Hair follicular keratinocyte (primary cell): ENCODE measurements around the gene ATP5F1E. TPM values are rescaled to one million over a fixed set of nuclear protein-coding genes. Genes with fewer than 3 reads are reported as not detected.

Source experiments
- total RNA-seq: library from RNA; depleted of rRNA; stranded (reverse); fragments of >200 nt; gene quantifications from 2 replicates; pipeline ENCODE4 v1.2.3, GENCODE V29; 2015

The ATP5F1E gene
- total RNA-seq: 35.5 and 38.2 TPM in 2 replicates

DNA sequence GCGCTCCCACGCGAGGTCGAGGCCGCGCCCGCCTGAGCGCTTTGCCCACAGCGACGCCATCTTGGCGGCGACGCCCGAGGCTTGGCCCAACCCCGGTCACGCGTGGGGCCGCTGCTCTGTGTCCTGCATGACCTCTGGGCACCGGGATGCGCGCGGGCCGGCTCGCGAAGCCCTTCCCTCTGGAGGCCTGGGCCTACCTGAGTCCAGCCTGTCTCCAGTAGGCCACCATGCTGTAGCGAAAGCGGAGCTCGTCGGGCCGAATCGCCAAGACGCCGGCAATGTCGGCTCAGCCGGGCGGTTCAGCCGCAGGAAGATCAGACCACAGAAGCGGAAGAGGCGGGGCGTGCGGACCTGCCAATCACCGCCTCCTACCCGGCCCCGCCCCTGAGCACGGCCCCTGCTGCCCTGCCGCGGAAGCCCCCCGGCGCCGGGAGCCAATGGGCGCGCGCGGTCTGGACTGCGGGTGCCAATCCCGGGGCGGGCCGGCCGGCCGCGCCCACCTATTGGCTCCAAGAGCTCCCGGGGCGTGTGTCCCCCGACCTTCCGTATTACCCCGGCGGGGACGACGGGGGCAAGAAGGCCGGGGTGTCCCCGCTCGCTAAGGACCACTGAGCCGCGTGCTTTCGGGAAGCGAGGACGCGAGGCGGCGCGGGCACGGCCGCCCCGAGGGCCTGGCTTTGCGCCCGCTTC, at the start of gene ATP5F1E:
Gene ATP5F1E (minus strand): TSS at position 313 of the 690 bp plus-strand sequence. CDS start 84 bp downstream, at position 229.

GRCh38 chr20:59042151-59042795, 10.1 kb upstream of the ATP5F1E start, which contains the start of gene PRELID3B:
PRELID3B (minus strand) TSS chr20:59042786; CDS start chr20:59042730, 56 bp downstream.

GRCh38 chr20:59019217-59019616, 12.9 kb downstream of the ATP5F1E start, which contains the start of gene TUBB1:
TUBB1 (plus strand) TSS chr20:59019429; CDS start chr20:59019523, 94 bp downstream.

DNA sequence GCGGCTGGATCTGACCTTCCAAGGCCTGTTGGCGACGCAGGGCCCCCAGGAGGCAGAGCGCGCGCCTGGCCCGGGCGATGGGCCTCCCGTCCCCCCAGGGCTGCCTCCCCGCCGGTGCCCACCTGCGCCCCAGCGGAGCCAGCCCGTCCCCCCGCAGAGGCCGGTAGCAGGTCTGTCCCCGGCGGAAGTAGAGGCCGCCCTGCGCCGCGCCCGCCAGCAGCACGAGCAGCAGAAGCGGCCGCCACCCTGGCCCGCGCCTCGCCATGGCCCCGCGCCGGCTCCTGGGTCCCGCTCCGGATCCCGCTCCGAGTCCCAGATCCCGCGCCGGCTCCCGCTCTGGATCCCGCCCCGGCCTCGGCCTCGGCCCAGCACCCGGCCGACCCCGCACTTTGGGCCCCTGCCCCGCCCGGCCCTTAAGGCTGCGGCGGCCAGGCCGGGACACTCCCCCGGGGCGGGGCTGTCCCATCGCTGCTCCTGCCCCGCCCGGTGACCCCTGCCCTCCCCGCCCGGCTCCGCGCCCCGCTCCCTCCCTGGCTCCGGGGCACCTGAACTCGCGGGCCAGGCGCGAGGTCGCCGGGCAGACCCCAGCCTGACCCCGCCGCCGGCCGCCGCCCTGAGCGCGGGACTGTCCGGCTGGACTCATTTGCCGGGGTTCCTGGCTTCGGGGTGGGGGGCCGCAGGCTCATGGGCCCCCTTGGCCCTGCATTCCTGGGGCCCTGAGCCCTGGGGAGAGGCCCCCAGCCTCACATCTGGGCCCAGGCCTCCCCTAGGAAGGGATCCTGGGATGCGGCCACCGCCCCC, 25.1 kb downstream of the ATP5F1E start, which contains the start of gene CTSZ:
Gene CTSZ (minus strand): TSS at position 391 of the 801 bp plus-strand sequence. CDS start 126 bp downstream, at position 265.

GRCh38 chr20:58980711-58981627, 51.2 kb downstream of the ATP5F1E start, which contains the start of gene NELFCD:
NELFCD (plus strand) TSS chr20:58981256; CDS start chr20:58981310, 54 bp downstream.

Other genes starting within 250 kb of the ATP5F1E start
- 0.62 and 1.6 TPM in 2 replicates for gene GNAS-AS1, start 181.4 kb downstream of the ATP5F1E start, total RNA-seq
- 475 and 594 TPM in 2 replicates for gene GNAS, start 179.6 kb downstream of the ATP5F1E start, total RNA-seq
- 45.6 and 66.3 TPM in 2 replicates for gene NELFCD, start 51.1 kb downstream of the ATP5F1E start, total RNA-seq
- 123 and 138 TPM in 2 replicates for gene CTSZ, start 25.1 kb downstream of the ATP5F1E start, total RNA-seq
- gene TUBB1, start 12.9 kb downstream of the ATP5F1E start, total RNA-seq: not detected in 2 replicates
- gene PRELID3B, start 10.5 kb upstream of the ATP5F1E start, total RNA-seq: 65.5 and 83.8 TPM in 2 replicates
- not detected in 2 replicates for gene ZNF831, start 131.5 kb upstream of the ATP5F1E start, total RNA-seq